ENCODE measurements around the gene HLA-DPA1. TPM values are rescaled to one million over a fixed set of nuclear protein-coding genes. Genes with fewer than 3 reads are reported as not detected.

HLA-DPA1 gene
- 10 to 100 TPM; 39.2 to 42.0 TPM for total RNA-seq

GRCh38 chr6:33073431-33073871 lies at the start of gene HLA-DPA1:
Gene HLA-DPA1, minus strand, starts transcription at chr6:33073649.

GRCh38 chr6:33075568-33076405 lies 2.3 kb upstream of the HLA-DPA1 start, which contains the start of gene HLA-DPB1:
Gene HLA-DPB1, plus strand, starts transcription at chr6:33075990. Its CDS starts 52 bp downstream, at chr6:33076042.

Other genes starting within 250 kb of the HLA-DPA1 start
- 100 to 1,000 TPM; 109 to 420 TPM for gene TAP2, start 234.9 kb downstream of the HLA-DPA1 start, total RNA-seq
- gene PSMB8, start 229.6 kb downstream of the HLA-DPA1 start, total RNA-seq: 100 to 1,000 TPM; 172 to 207 TPM
- 100 to 1,000 TPM; 391 to 542 TPM for gene TAP1, start 219.9 kb downstream of the HLA-DPA1 start, total RNA-seq
- 100 to 1,000 TPM; 114 to 151 TPM for gene PSMB9, start 219.5 kb downstream of the HLA-DPA1 start, total RNA-seq
- gene HLA-DMB, start 132.6 kb downstream of the HLA-DPA1 start, total RNA-seq: 1 to 10 TPM; 4.5 to 9.7 TPM
- gene HLA-DMA, start 120.6 kb downstream of the HLA-DPA1 start, total RNA-seq: 10 to 100 TPM in 1 of 2 donors, 1 to 10 TPM in 1; 7.2 to 30.6 TPM
- 100 to 1,000 TPM; 101 to 120 TPM for gene BRD2, start 105.1 kb downstream of the HLA-DPA1 start, total RNA-seq
- 1 to 10 TPM in 1 of 2 donors, under 1 TPM in 1; under 0.01 to 1.7 TPM for gene HLA-DOA, start 64.1 kb downstream of the HLA-DPA1 start, total RNA-seq
- 1 to 10 TPM; 7.2 to 9.7 TPM for gene HLA-DPB1, start 2.3 kb upstream of the HLA-DPA1 start, total RNA-seq
- gene COL11A2, start 118.8 kb upstream of the HLA-DPA1 start, total RNA-seq: under 1 TPM in 1 of 2 donors, not detected in 1; 0.34 TPM
- gene RXRB, start 127.0 kb upstream of the HLA-DPA1 start, total RNA-seq: 10 to 100 TPM in 1 of 2 donors, 1 to 10 TPM in 1; 8.7 to 13.8 TPM
- 10 to 100 TPM; 45.4 to 58.3 TPM for gene SLC39A7, start 127.2 kb upstream of the HLA-DPA1 start, total RNA-seq
- 1 to 10 TPM; 4.3 to 6.5 TPM for gene HSD17B8, start 131.0 kb upstream of the HLA-DPA1 start, total RNA-seq
- gene RING1, start 134.9 kb upstream of the HLA-DPA1 start, total RNA-seq: 10 to 100 TPM; 23.6 to 25.8 TPM
- gene VPS52, start 198.2 kb upstream of the HLA-DPA1 start, total RNA-seq: 10 to 100 TPM; 38.3 to 41.0 TPM
- gene RPS18, start 198.4 kb upstream of the HLA-DPA1 start, total RNA-seq: 1,000 to 10,000 TPM; 1,205 to 1,781 TPM
- gene B3GALT4, start 203.5 kb upstream of the HLA-DPA1 start, total RNA-seq: 1 to 10 TPM; 3.7 to 7.6 TPM
- gene WDR46, start 215.6 kb upstream of the HLA-DPA1 start, total RNA-seq: 10 to 100 TPM; 68.5 to 92.6 TPM
- 10 to 100 TPM; 32.7 to 58.3 TPM for gene PFDN6, start 216.0 kb upstream of the HLA-DPA1 start, total RNA-seq
- gene RGL2, start 225.3 kb upstream of the HLA-DPA1 start, total RNA-seq: 10 to 100 TPM; 19.0 to 23.1 TPM
- 100 to 1,000 TPM; 120 to 228 TPM for gene TAPBP, start 240.4 kb upstream of the HLA-DPA1 start, total RNA-seq
- 10 to 100 TPM in 1 of 2 donors, 1 to 10 TPM in 1; 7.7 to 12.7 TPM for gene ZBTB22, start 244.1 kb upstream of the HLA-DPA1 start, total RNA-seq
- gene DAXX, start 249.3 kb upstream of the HLA-DPA1 start, total RNA-seq: 10 to 100 TPM; 28.9 to 45.6 TPM